Measurements from ENCODE around the gene SPATS2L.

Gene SPATS2L

DNA sequence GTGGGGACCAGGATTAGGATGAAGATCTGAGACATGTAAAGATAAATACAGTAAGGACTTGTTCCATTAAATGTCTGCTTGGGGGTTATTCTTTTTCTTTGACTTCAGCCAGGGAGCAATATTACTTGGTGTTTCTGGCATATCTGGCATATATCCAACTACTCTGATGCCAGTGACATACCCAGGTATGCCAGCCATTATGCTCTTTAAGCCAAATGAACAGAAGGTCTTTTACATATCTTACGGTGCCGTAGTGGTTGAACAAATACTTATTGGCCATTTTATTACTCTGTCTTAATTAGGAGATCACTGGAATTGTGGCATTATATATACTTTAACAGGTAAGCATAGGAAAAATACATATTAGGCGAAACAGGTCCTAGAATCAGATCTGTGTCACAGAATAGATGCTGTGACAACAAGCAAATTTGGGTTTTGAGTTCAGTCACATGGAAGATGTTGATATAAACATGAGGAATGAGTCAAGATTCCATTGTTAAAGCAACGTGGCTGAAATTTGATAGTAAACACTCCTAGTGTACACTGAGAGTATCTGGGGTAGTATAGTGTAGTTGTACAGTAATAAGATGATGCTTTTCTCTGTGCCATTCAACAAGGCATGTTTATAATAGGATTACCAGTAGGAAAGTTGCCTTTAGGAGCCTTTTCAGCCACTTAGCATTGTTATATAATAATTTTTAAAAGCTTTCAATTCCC is 140.8 kb downstream of the SPATS2L start:
- Histone ChIP-seq H3K27me3 (ENCODE audit: control insufficient read depth, low read length) (peaks cover 12% of the 10 kb centered on the region), H3F3A (ENCODE audit: control insufficient read depth, insufficient read depth) (no peaks in the 10 kb centered on the region), H3K79me2 (ENCODE audit: control insufficient read depth, low read length) (no peaks in the 10 kb centered on the region), H3K9me2 (replicated peaks; ENCODE audit: control insufficient read depth, low read length) (no peaks in the 10 kb centered on the region), H3K4me3 (ENCODE audit: low read length) (no peak overlapping the region), H3K9me3 (ENCODE audit: control insufficient read depth, insufficient read depth, low read length) (no peaks in the 10 kb centered on the region), H3K36me3 (ENCODE audit: control insufficient read depth, low read length) (no peaks in the 10 kb centered on the region), H3K27ac (ENCODE audit: low read depth, low read length) (no peak overlapping the region), H3K4me1 (ENCODE audit: control insufficient read depth, low read length) (no peaks in the 10 kb centered on the region), H3K4me2 (ENCODE audit: low read length) (no peak overlapping the region), H4K20me1 (ENCODE audit: control insufficient read depth, insufficient read depth, low read depth, low read length) (no peaks in the 10 kb centered on the region)
- TF ChIP-seq, protein P1, sequence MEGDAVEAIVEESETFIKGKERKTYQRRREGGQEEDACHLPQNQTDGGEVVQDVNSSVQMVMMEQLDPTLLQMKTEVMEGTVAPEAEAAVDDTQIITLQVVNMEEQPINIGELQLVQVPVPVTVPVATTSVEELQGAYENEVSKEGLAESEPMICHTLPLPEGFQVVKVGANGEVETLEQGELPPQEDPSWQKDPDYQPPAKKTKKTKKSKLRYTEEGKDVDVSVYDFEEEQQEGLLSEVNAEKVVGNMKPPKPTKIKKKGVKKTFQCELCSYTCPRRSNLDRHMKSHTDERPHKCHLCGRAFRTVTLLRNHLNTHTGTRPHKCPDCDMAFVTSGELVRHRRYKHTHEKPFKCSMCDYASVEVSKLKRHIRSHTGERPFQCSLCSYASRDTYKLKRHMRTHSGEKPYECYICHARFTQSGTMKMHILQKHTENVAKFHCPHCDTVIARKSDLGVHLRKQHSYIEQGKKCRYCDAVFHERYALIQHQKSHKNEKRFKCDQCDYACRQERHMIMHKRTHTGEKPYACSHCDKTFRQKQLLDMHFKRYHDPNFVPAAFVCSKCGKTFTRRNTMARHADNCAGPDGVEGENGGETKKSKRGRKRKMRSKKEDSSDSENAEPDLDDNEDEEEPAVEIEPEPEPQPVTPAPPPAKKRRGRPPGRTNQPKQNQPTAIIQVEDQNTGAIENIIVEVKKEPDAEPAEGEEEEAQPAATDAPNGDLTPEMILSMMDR (IDR thresholded peaks at IDR 0.05; ENCODE audit: low read depth, low read length, poor library complexity, severe bottlenecking): no peak
- TF ChIP-seq EZH2phosphoT487 (IDR thresholded peaks at IDR 0.05; ENCODE audit: borderline replicate concordance, low read length): no peak

DNA sequence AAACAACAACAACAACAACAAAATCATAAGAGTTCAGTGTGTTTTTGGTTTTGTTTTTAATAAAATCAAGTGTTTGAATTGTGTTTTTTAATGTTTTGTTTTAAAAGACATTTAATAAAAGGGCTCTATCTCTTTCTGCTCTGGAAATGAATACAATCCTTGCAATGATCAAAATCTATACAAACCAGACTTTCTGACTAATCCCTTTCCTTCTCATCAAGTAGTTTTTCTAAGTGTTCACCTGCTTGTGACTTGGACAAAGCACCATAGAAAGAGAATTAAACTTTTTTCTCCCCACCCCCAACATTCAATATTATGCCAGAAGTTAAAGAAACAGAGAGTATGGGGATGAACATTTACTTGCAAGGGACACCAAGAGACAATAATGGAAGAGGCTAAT is 142.0 kb downstream of the SPATS2L start:
- H3K4me3 ChIP-seq (ENCODE audit: low read length): no peak overlapping the region
- no peak overlapping the region for H3K4me2 ChIP-seq (ENCODE audit: low read length)
- H3F3A ChIP-seq (ENCODE audit: control insufficient read depth, insufficient read depth): no peaks in the 10 kb centered on the region

DNA sequence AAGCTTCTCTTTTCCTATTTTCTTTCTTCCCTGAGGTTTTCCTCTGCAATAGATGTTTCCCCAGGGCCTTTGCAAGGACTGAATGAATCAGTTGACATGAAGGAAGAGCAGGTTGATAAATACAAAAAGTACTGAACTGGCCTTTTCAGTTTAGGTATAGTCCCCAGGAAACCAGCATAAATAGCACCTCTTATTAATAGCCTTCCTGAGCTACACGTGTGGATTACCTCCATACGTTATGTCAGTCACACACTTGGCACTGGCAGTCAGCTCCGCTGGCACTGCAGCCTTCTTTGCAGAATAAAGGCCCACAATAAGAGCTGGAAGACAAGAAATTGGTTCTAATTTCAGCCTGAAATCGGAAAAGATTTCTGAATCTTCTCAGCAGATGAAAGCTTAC is 142.7 kb downstream of the SPATS2L start:
- Histone ChIP-seq H4K20me1 (ENCODE audit: control insufficient read depth, insufficient read depth, low read depth, low read length) (no peaks in the 10 kb centered on the region), H3K9me3 (ENCODE audit: control insufficient read depth, insufficient read depth, low read length) (no peaks in the 10 kb centered on the region), H3F3A (ENCODE audit: control insufficient read depth, insufficient read depth) (no peaks in the 10 kb centered on the region), H3K27me3 (ENCODE audit: control insufficient read depth, low read length) (peaks cover 13% of the 10 kb centered on the region), H3K4me3 (ENCODE audit: low read length) (no peak overlapping the region), H3K4me2 (ENCODE audit: low read length) (no peak overlapping the region), H3K79me2 (ENCODE audit: control insufficient read depth, low read length) (no peaks in the 10 kb centered on the region), H3K9me2 (replicated peaks; ENCODE audit: control insufficient read depth, low read length) (no peaks in the 10 kb centered on the region), H3K4me1 (ENCODE audit: control insufficient read depth, low read length) (no peaks in the 10 kb centered on the region), H3K36me3 (ENCODE audit: control insufficient read depth, low read length) (no peaks in the 10 kb centered on the region), H3K27ac (ENCODE audit: low read depth, low read length) (no peak overlapping the region)
- no peak for TF ChIP-seq EZH2phosphoT487 (IDR thresholded peaks at IDR 0.05; ENCODE audit: borderline replicate concordance, low read length)
- TF ChIP-seq, protein P1 (IDR thresholded peaks at IDR 0.05; ENCODE audit: low read depth, low read length, poor library complexity, severe bottlenecking): no peak

More for the DNA sequence above, 142.0 kb downstream of the SPATS2L start:
- no peaks in the 10 kb centered on the region for H3K79me2 ChIP-seq (ENCODE audit: control insufficient read depth, low read length)
- H3K9me2 ChIP-seq (replicated peaks; ENCODE audit: control insufficient read depth, low read length): no peaks in the 10 kb centered on the region
- H3K4me1 ChIP-seq (ENCODE audit: control insufficient read depth, low read length): no peaks in the 10 kb centered on the region
- TF ChIP-seq EZH2phosphoT487 (IDR thresholded peaks at IDR 0.05; ENCODE audit: borderline replicate concordance, low read length): no peak
- TF ChIP-seq, protein P1 (IDR thresholded peaks at IDR 0.05; ENCODE audit: low read depth, low read length, poor library complexity, severe bottlenecking): no peak
- H3K27ac ChIP-seq (ENCODE audit: low read depth, low read length): no peak overlapping the region
- H3K36me3 ChIP-seq (ENCODE audit: control insufficient read depth, low read length): no peaks in the 10 kb centered on the region
- peaks cover 10% of the 10 kb centered on the region for H3K27me3 ChIP-seq (ENCODE audit: control insufficient read depth, low read length)
- no peaks in the 10 kb centered on the region for H4K20me1 ChIP-seq (ENCODE audit: control insufficient read depth, insufficient read depth, low read depth, low read length)
- H3K9me3 ChIP-seq (ENCODE audit: control insufficient read depth, insufficient read depth, low read length): no peaks in the 10 kb centered on the region
